HepG2 (cell line): ENCODE data around the gene LGALS3. TPM values are rescaled to one million over a fixed set of nuclear protein-coding genes. Genes with fewer than 3 reads are reported as not detected.
A peak's percentile ranks its signal among the peaks of the same experiment; 100 is the strongest.

ENCODE experiments used
- DPF2 ChIP-seq: sonication (generic); formaldehyde crosslinking; IDR thresholded peaks from 2 replicates; pipeline ENCODE4 v1.4.0; 2020; ENCODE audit warnings: mild to moderate bottlenecking, low read depth, missing genetic modification reagents, borderline replicate concordance
- EEA1 ChIP-seq: sonication (generic); formaldehyde crosslinking; IDR thresholded peaks from 2 replicates; pipeline ENCODE4 v1.5.1; 2020; ENCODE audit warnings: mild to moderate bottlenecking, missing genetic modification reagents, borderline replicate concordance
- HDAC1 ChIP-seq: sonication (generic); formaldehyde crosslinking; IDR thresholded peaks from 2 replicates; pipeline ENCODE4 v1.5.1; 2020; ENCODE audit warnings: mild to moderate bottlenecking, missing genetic modification reagents
- MZF1 ChIP-seq: sonication (generic); formaldehyde crosslinking; IDR thresholded peaks from 2 replicates; pipeline ENCODE4 v1.8.1; 2023; ENCODE audit warnings: mild to moderate bottlenecking, missing genetic modification reagents, borderline replicate concordance
- NR2C2 ChIP-seq: sonication (generic); formaldehyde crosslinking; IDR thresholded peaks from 2 replicates; pipeline ENCODE4 v1.4.0; 2020; ENCODE audit warnings: missing genetic modification reagents, mild to moderate bottlenecking, moderate library complexity, borderline replicate concordance
- SAP130 ChIP-seq: IDR thresholded peaks from 2 replicates; pipeline ENCODE4 v1.6.1; 2016; ENCODE audit warnings: low read depth
- SRSF4 ChIP-seq: fragments of 200-400 bp; formaldehyde crosslinking; IDR thresholded peaks from one replicate; pipeline ENCODE4 v1.6.1; 2018; ENCODE audit warnings: mild to moderate bottlenecking, low read depth, low read length, moderate library complexity; ENCODE audit not compliant: poor library complexity, severe bottlenecking
- TBP ChIP-seq: sonication (generic); formaldehyde crosslinking; IDR thresholded peaks from 2 replicates; pipeline ENCODE4 v1.5.0; 2020; ENCODE audit warnings: missing genetic modification reagents
- TRIM24 ChIP-seq: sonication (generic); formaldehyde crosslinking; IDR thresholded peaks from 2 replicates; pipeline ENCODE4 v1.8.0; 2022; ENCODE audit warnings: mild to moderate bottlenecking, missing genetic modification reagents
- ZFX ChIP-seq: sonication (generic); formaldehyde crosslinking; IDR thresholded peaks from 2 replicates; pipeline ENCODE4 v1.4.0; 2020; ENCODE audit warnings: mild to moderate bottlenecking, low read depth, missing genetic modification reagents, moderate library complexity
- ZNF20 ChIP-seq: sonication (generic); formaldehyde crosslinking; IDR thresholded peaks from 2 replicates; pipeline ENCODE4 v1.4.0; 2020; ENCODE audit warnings: mild to moderate bottlenecking, moderate library complexity, missing genetic modification reagents
- ZNF205 ChIP-seq: IDR thresholded peaks from 2 replicates; pipeline ENCODE4 v1.6.1; 2018; ENCODE audit warnings: missing biosample characterization, missing genetic modification reagents
- ZNF281 ChIP-seq: sonication (generic); formaldehyde crosslinking; IDR thresholded peaks from 2 replicates; pipeline ENCODE4 v1.4.0; 2020; ENCODE audit warnings: missing genetic modification reagents, borderline replicate concordance
- ZNF430 ChIP-seq: sonication (generic); formaldehyde crosslinking; IDR thresholded peaks from 2 replicates; pipeline ENCODE4 v1.9.0; 2021; ENCODE audit warnings: mild to moderate bottlenecking, missing genetic modification reagents
- ZNF619 ChIP-seq: sonication (generic); formaldehyde crosslinking; IDR thresholded peaks from 2 replicates; pipeline ENCODE4 v1.4.0; 2020; ENCODE audit warnings: mild to moderate bottlenecking, missing genetic modification reagents
- ZNF773 ChIP-seq: sonication (generic); formaldehyde crosslinking; IDR thresholded peaks from 2 replicates; pipeline ENCODE4 v1.4.0; 2020; ENCODE audit warnings: missing genetic modification reagents, borderline replicate concordance
- ZNF777 ChIP-seq: sonication (generic); formaldehyde crosslinking; IDR thresholded peaks from 2 replicates; pipeline ENCODE4 v1.4.0; 2020; ENCODE audit warnings: missing genetic modification reagents
- ZSCAN12 ChIP-seq: sonication (generic); formaldehyde crosslinking; IDR thresholded peaks from 2 replicates; pipeline ENCODE4 v1.9.0; 2021; ENCODE audit warnings: mild to moderate bottlenecking, missing genetic modification reagents
- ZSCAN31 ChIP-seq: sonication (generic); formaldehyde crosslinking; IDR thresholded peaks from 2 replicates; pipeline ENCODE4 v1.5.0; 2020; ENCODE audit warnings: low read depth, mild to moderate bottlenecking, missing genetic modification reagents
- ZSCAN5A ChIP-seq: sonication (generic); formaldehyde crosslinking; IDR thresholded peaks from 2 replicates; pipeline ENCODE4 v1.8.0; 2022; ENCODE audit warnings: mild to moderate bottlenecking, missing genetic modification reagents, borderline replicate concordance
- polyA plus RNA-seq, 8 experiments: library from polyadenylated mRNA; depleted of rRNA in 3 of 8; stranded (reverse) in 7 of 8; unstranded in 1 of 8; fragments of >200 nt; fragmentation: Illumina TruSeq in 4 of 8; extraction: Trizol in 4 of 8; gene quantifications; 2 replicates each; pipeline versions ENCODE4 v1.2.1 to v1.2.3, GENCODE V29; 2011 to 2016; ENCODE audit warnings: low read depth in 4 of 8, missing spikeins in 1 of 8, mixed read lengths in 1 of 8; ENCODE audit not compliant: insufficient read depth in 1 of 8
- total RNA-seq, 5 experiments: library from RNA; depleted of rRNA; stranded (reverse); fragments of >200 nt; fragmentation: Illumina TruSeq; extraction: Trizol; gene quantifications; 2 replicates each; pipeline ENCODE4 v1.2.3, GENCODE V29; 2016; ENCODE audit warnings: low read depth in 1 of 5
- TF ChIP-seq, protein P1 (sequence below): sonication (generic); formaldehyde crosslinking; IDR thresholded peaks from 2 replicates; pipeline ENCODE4 v1.5.1; 2020; ENCODE audit warnings: mild to moderate bottlenecking, missing genetic modification reagents, moderate library complexity
- TF ChIP-seq, protein P2 (sequence below): sonication (generic); formaldehyde crosslinking; IDR thresholded peaks from 2 replicates; pipeline ENCODE4 v1.4.0; 2020; ENCODE audit warnings: missing genetic modification reagents

The LGALS3 gene
- total and polyA plus RNA-seq, 2 of the 13 experiments (the other 11 are each of a cell fraction or from before 2014, with no cell fraction given), result 5.0 to 97.4 TPM

GRCh38 chr14:55129428-55130195, 560 bp downstream of the LGALS3 start (continued):
- TF ChIP-seq, protein P1, sequence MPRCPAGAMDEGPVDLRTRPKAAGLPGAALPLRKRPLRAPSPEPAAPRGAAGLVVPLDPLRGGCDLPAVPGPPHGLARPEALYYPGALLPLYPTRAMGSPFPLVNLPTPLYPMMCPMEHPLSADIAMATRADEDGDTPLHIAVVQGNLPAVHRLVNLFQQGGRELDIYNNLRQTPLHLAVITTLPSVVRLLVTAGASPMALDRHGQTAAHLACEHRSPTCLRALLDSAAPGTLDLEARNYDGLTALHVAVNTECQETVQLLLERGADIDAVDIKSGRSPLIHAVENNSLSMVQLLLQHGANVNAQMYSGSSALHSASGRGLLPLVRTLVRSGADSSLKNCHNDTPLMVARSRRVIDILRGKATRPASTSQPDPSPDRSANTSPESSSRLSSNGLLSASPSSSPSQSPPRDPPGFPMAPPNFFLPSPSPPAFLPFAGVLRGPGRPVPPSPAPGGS, result peak; percentile 54; the same call in 1 of the 2 replicates
- TF ChIP-seq ZNF205 (CRISPR knock-in tag) (0 out of 2 replicates have a peak, but pooled peaks have one; percentile 20), ZNF619 (CRISPR knock-in tag) (peak; percentile 56; the same call in 1 of the 2 replicates), SAP130 (CRISPR knock-in tag) (peak; percentile 61), ZNF777 (CRISPR knock-in tag) (peak; percentile 96), ZSCAN31 (CRISPR knock-in tag) (0 out of 2 replicates have a peak, but pooled peaks have one; percentile 65), ZSCAN12 (CRISPR knock-in tag) (no peak), DPF2 (CRISPR knock-in tag) (no peak), EEA1 (CRISPR knock-in tag) (no peak), SRSF4 (no peak), HDAC1 (CRISPR knock-in tag) (peak; percentile 16; the same call in 1 of the 2 replicates), ZNF20 (CRISPR knock-in tag) (0 out of 2 replicates have a peak, but pooled peaks have one; percentile 13), TRIM24 (CRISPR knock-in tag) (no peak), ZNF773 (CRISPR knock-in tag) (no peak), ZSCAN5A (CRISPR knock-in tag) (no peak), ZFX (peak; percentile 43; the same call in 1 of the 2 replicates), ZNF281 (no peak), MZF1 (no peak), TBP (0 out of 2 replicates have a peak, but pooled peaks have one; percentile 14), ZNF430 (CRISPR knock-in tag) (peak; percentile 68; the same call in 1 of the 2 replicates), NR2C2 (CRISPR knock-in tag) (peak; percentile 16; the same call in 1 of the 2 replicates)
- TF ChIP-seq, protein P2, sequence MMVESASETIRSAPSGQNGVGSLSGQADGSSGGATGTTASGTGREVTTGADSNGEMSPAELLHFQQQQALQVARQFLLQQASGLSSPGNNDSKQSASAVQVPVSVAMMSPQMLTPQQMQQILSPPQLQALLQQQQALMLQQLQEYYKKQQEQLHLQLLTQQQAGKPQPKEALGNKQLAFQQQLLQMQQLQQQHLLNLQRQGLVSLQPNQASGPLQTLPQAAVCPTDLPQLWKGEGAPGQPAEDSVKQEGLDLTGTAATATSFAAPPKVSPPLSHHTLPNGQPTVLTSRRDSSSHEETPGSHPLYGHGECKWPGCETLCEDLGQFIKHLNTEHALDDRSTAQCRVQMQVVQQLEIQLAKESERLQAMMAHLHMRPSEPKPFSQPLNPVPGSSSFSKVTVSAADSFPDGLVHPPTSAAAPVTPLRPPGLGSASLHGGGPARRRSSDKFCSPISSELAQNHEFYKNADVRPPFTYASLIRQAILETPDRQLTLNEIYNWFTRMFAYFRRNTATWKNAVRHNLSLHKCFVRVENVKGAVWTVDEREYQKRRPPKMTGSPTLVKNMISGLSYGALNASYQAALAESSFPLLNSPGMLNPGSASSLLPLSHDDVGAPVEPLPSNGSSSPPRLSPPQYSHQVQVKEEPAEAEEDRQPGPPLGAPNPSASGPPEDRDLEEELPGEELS (CRISPR knock-in tag), result no peak
